Heart left ventricle (tissue), 16 donors: ENCODE data around the gene RAPGEF5. TPM values are rescaled to one million over a fixed set of nuclear protein-coding genes. Genes with fewer than 3 reads are reported as not detected.

Source experiments
- ATAC-seq, 4 donors: fragments of 200-7000 bp; cut with Tn5 transposase; one replicate each; pipeline ENCODE4 v1.9.1; 2020 to 2022; ENCODE audit warnings: moderate library complexity in 4 of 4, mild to moderate bottlenecking in 3 of 4, moderate number of reproducible peaks in 1 of 4
- DNase-seq, 5 donors: peaks; one replicate each; pipeline ENCODE4 v3.0.0-alpha.2; 2020
- H3K27ac ChIP-seq, 12 donors: fragments of 200-600 bp; sonication (generic) in 4 of 12; one replicate each; pipeline versions ENCODE4 v1.5.0 to v1.8.0; 2016 to 2022; ENCODE audit warnings: mild to moderate bottlenecking in 2 of 12
- H3K27me3 ChIP-seq, 9 donors: fragments of 200-600 bp; sonication (generic) in 2 of 9; one replicate each; pipeline versions ENCODE4 v1.5.1 to v1.8.0; 2016 to 2022; ENCODE audit warnings: mild to moderate bottlenecking in 3 of 9
- H3K36me3 ChIP-seq, 9 donors: fragments of 200-600 bp; sonication (generic) in 2 of 9; one replicate each; pipeline versions ENCODE4 v1.5.0 to v1.8.0; 2018 to 2022; ENCODE audit warnings: mild to moderate bottlenecking in 2 of 9
- H3K4me1 ChIP-seq, 12 donors: fragments of 200-600 bp; sonication (generic) in 4 of 12; one replicate each; pipeline versions ENCODE4 v1.5.0 to v1.8.0; 2016 to 2022; ENCODE audit warnings: mild to moderate bottlenecking in 3 of 12
- H3K4me3 ChIP-seq, 12 donors: fragments of 200-600 bp; sonication (generic) in 4 of 12; one replicate each; pipeline versions ENCODE4 v1.5.0 to v1.8.0; 2017 to 2022; ENCODE audit warnings: mild to moderate bottlenecking in 9 of 12, moderate library complexity in 4 of 12
- H3K9me3 ChIP-seq, 12 donors: fragments of 200-600 bp; sonication (generic) in 4 of 12; one replicate each; pipeline versions ENCODE4 v1.5.0 to v1.8.0; 2016 to 2022; ENCODE audit warnings: mild to moderate bottlenecking in 1 of 12
- POLR2A ChIP-seq, 2 donors: fragments of 450-650 bp; IDR thresholded peaks; one replicate each; pipeline ENCODE4 v1.6.1; 2017; ENCODE audit warnings: antibody characterized with exemption in 2 of 2, mild to moderate bottlenecking in 2 of 2, moderate library complexity in 2 of 2
- WGBS, 4 donors: extraction: QIAGEN DNeasy Blood & Tissue Kit in 2 of 4; methylation state at CpG; one replicate each; pipeline versions ENCODE4 v1.1.5 to v1.1.7; 2013 to 2018; 5-methylcytosine and 5-hydroxymethylcytosine counted together
- intact Hi-C, 10 donors: fragments of 100-400 bp; cut with DNase I; formaldehyde crosslinking; loops; one replicate each; pipeline versions ENCODE4 v1.11.1 to v1.14.2; 2022
- polyA plus RNA-seq, 2 donors: library from polyadenylated mRNA; stranded (reverse); fragments of 200-250 nt; gene quantifications; one replicate each; pipeline ENCODE4 v1.2.3, GENCODE V29; 2013
- total RNA-seq, 9 donors: library from RNA; depleted of rRNA in 2 of 9; stranded (reverse); fragments of >200 nt in 2 of 9; fragmentation: NEBNext Ultra II Directional in 3 of 9; extraction: Animal tissue kit (Norgen Biotek cat#: 25700) in 3 of 9; gene quantifications; one replicate each; pipeline versions ENCODE4 v1.1.0 to v1.2.4, GENCODE V29; 2016 to 2023
- TF ChIP-seq, protein P1 (sequence below), 12 donors: fragments of 200-600 bp; sonication (generic) in 4 of 12; IDR thresholded peaks; one replicate each; pipeline versions ENCODE4 v1.5.0 to v1.8.0; 2018 to 2022; ENCODE audit warnings: antibody characterized with exemption in 12 of 12, mild to moderate bottlenecking in 5 of 12
- donor health status: ischemic (EF 13 %, LVEDD 7.1; RV severe dilation, severe dysfunction).
- donor health status: healthy with polysubstance abuse.
- donor health status: DM: no; HTN: yes; CAD: no.
- donor health status: DM: no; HTN: no; CAD: no.
- donor health status: ischemic (EF 25% LVEDD 6.9; RV normal size, moderate dysfunction).
- donor health status: ischemic (EF 25% LVEDD 5.7; RV mildly dilated, moderate dysfunction).
- donor health status: healthy.
- donor health status: DM: yes; HTN: yes; CAD: no.
- donor health status: ischemic (EF 35%, LVEDD 5.7; RV mildly dilated, moderate dysfunction).
- donor health status: nonischemic (EF 11% LVEDD 7.7; RV severe dilation, severe dysfunction).
- donor health status: DM: yes; HTN: yes; CAD: no.
- donor health status: PGD.
- donor health status: ischemic (EF 29% LVEDD 5.4; RV normal size, mild dysfunction).
- donor health status: nonischemic (EF 23%, LVEDD 6.1; RV moderate dilation, normal function).

Gene RAPGEF5
- total and polyA plus RNA-seq, 11 donors: 3.9 to 37.9 (median 15.3) TPM

DNA sequence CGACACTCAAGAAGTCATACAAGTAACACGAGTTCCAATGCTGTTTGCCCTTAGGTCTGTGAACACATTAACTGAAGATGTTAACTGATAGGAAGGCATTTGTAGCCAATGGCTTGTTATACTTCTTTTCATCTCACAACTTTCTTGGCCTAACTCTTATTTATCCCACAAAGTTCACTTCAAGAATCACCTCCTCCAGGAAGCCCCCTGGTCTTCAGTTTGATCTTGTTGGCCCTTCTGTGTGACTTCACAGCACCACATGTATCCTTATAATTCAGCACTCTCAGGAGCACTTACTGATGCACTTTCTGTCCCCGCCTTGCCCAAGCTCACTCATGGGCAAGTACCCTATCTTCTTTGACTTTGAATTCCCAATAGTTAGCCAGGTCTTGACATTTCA, 159.6 kb downstream of the RAPGEF5 start:
- no peak for ATAC-seq
- Histone ChIP-seq H3K4me1 (peaks cover 0 to 37% (median 9%) of the 10 kb centered on the region in 12 donors), H3K36me3 (peaks cover 0 to 56% (median 7%) of the 10 kb centered on the region in 9 donors), H3K27ac (no peak overlapping the region), H3K9me3 (no peaks in the 10 kb centered on the region), H3K4me3 (no peak overlapping the region), H3K27me3 (no peaks in the 10 kb centered on the region)
- intact Hi-C loops: no loop called here
- TF ChIP-seq, protein P1, sequence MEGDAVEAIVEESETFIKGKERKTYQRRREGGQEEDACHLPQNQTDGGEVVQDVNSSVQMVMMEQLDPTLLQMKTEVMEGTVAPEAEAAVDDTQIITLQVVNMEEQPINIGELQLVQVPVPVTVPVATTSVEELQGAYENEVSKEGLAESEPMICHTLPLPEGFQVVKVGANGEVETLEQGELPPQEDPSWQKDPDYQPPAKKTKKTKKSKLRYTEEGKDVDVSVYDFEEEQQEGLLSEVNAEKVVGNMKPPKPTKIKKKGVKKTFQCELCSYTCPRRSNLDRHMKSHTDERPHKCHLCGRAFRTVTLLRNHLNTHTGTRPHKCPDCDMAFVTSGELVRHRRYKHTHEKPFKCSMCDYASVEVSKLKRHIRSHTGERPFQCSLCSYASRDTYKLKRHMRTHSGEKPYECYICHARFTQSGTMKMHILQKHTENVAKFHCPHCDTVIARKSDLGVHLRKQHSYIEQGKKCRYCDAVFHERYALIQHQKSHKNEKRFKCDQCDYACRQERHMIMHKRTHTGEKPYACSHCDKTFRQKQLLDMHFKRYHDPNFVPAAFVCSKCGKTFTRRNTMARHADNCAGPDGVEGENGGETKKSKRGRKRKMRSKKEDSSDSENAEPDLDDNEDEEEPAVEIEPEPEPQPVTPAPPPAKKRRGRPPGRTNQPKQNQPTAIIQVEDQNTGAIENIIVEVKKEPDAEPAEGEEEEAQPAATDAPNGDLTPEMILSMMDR (IDR thresholded peaks at IDR 0.05): no peak
- no peak for TF ChIP-seq POLR2A (IDR thresholded peaks at IDR 0.05)
- DNase-seq: no peak
- 94 to 96% (median 96%) methylated on average over 3 of the region's 3 CpGs for WGBS, 4 donors

DNA sequence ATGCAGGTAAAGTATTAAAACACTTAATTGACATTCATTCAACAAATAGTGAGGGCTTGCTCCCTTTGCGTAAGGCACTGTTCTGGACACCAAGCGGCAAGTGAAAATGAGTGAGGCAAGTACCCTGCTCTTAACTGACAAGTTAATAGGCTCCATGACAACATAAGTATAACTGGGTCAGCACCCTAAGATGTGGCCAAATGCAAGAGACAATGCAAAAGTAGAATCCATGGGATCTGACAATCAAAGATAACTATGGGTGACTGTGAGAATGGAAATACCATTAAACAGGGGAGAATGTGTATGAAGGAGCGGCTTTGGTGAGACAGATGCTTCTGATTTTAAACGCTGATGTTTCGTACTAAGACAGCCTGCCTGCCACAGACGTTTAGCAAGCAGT, 160.5 kb downstream of the RAPGEF5 start:
- 83 to 91% (median 88%) methylated on average over 6 of the region's 6 CpGs for WGBS, 4 donors
- no peak for ATAC-seq
- Histone ChIP-seq H3K27ac (no peak overlapping the region), H3K4me1 (peaks cover 0 to 32% (median 6%) of the 10 kb centered on the region in 12 donors), H3K4me3 (no peak overlapping the region), H3K9me3 (no peaks in the 10 kb centered on the region), H3K36me3 (peaks cover 0 to 62% (median 9%) of the 10 kb centered on the region in 9 donors), H3K27me3 (no peaks in the 10 kb centered on the region)
- DNase-seq: no peak
- TF ChIP-seq POLR2A (IDR thresholded peaks at IDR 0.05): no peak
- TF ChIP-seq, protein P1 (IDR thresholded peaks at IDR 0.05): no peak
- intact Hi-C loops: no loop called here

DNA sequence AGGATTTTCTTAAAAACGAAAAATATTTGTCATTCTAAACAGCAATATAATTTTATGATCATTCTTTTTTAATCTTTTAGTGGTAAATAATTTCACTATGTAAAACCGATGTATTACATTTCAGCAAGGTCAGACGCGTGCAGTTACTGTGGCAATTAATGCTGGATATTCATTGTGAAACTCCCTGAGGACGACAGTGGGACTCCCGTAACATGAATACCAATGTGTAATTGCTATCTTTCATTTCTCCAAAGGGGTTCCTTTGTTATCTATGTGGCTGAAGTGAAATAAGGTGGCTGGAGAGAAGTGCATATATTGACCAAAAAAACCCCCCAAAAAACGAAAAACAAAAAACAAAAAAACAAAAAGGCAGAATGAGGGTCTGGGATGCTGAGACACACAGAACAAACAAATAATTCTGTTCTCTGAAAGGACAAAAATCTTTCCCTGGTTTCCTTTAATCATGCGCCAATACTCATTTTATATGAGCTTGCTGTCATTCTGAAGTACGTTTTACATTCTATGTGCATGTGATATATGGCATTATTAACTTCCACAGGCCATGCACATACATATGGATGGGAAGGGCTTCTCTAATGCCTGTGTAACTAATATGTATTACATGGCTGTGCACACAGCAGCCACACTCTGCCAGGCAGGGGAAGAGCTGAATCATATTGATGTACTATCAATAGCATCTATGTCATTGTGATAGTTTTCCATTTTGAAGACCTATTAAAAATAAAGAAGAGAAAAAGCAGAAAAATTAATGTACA, 161.4 kb downstream of the RAPGEF5 start:
- WGBS, 4 donors: 84 to 89% (median 88%) methylated on average over 9 of the region's 9 CpGs
- TF ChIP-seq, protein P1 (IDR thresholded peaks at IDR 0.05): no peak
- no peak for TF ChIP-seq POLR2A (IDR thresholded peaks at IDR 0.05)
- intact Hi-C loops: no loop called here
- Histone ChIP-seq H3K27me3 (peaks cover 0 to under 1% (median 0%) of the 10 kb centered on the region in 9 donors), H3K27ac (no peak overlapping the region), H3K4me1 (peaks cover 0 to 23% (median 6%) of the 10 kb centered on the region in 12 donors), H3K9me3 (no peaks in the 10 kb centered on the region), H3K36me3 (peaks cover 0 to 64% (median 11%) of the 10 kb centered on the region in 9 donors), H3K4me3 (no peak overlapping the region)
- no peak for ATAC-seq
- no peak for DNase-seq

DNA sequence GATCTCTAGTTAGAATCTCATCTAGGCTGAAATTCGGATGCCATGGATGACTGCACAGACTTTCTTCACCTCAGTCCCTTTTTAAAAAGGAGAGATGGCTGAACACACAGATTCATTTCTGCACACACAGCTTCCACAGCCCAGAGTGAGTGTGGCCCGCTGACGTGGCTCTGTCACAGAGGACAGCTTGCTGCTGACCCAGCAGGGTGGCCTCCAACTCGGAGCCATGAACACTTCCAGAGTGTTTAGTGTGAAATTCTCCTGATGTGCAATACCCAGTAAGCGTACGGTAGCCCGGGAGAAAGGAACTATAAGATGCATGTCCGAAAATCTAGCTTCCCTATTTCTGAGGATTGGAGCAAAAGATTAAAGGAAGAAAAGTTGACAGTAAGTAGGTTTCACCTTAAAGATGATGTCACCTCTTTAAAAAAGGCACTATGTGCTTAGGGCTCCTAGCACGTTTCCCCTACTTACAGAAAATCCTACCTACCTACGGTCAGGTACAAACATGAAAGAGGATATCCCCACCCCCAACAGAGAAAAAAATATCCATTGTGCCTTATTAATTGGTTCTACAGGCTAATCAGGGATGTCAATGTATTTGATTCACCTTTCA, 162.2 kb downstream of the RAPGEF5 start:
- ATAC-seq (no peak), DNase-seq (no peak)
- intact Hi-C loops: no loop called here
- TF ChIP-seq, protein P1 (IDR thresholded peaks at IDR 0.05): no peak
- TF ChIP-seq POLR2A (IDR thresholded peaks at IDR 0.05): no peak
- H3K4me1 ChIP-seq: peaks cover 0 to 22% (median 6%) of the 10 kb centered on the region in 12 donors
- WGBS, 4 donors: 75 to 85% (median 78%) methylated on average over 10 of the region's 10 CpGs
- peaks cover 0 to 69% (median 12%) of the 10 kb centered on the region in 9 donors for H3K36me3 ChIP-seq
- H3K4me3 ChIP-seq: no peak overlapping the region
- H3K27me3 ChIP-seq: peaks cover 0 to 4% (median 0%) of the 10 kb centered on the region in 9 donors
- H3K27ac ChIP-seq: no peak overlapping the region
- H3K9me3 ChIP-seq: no peaks in the 10 kb centered on the region
